ENCODE data around the gene COL20A1.

COL20A1 gene

GRCh38 chr20:63295018-63295417 lies 2.0 kb downstream of the COL20A1 start:
- TF ChIP-seq CTCF (IDR thresholded peaks at IDR 0.05; ENCODE audit: low read depth, low read length, missing control alignments): no peak
- DNase-seq (ENCODE audit: extremely low read depth, low read depth): no peak

GRCh38 chr20:63295422-63295821 lies 2.4 kb downstream of the COL20A1 start:
- H3K4me3 ChIP-seq (replicated peaks; ENCODE audit: low read depth, low read length): no peak overlapping the region
- DNase-seq (ENCODE audit: extremely low read depth, low read depth): no peak
- no peak for TF ChIP-seq CTCF (IDR thresholded peaks at IDR 0.05; ENCODE audit: low read depth, low read length, missing control alignments)

More at GRCh38 chr20:63295018-63295417, 2.0 kb downstream of the COL20A1 start:
- no peak overlapping the region for H3K4me3 ChIP-seq (replicated peaks; ENCODE audit: low read depth, low read length)

GRCh38 chr20:63295846-63296245 lies 2.9 kb downstream of the COL20A1 start:
- TF ChIP-seq CTCF (IDR thresholded peaks at IDR 0.05; ENCODE audit: low read depth, low read length, missing control alignments): no peak
- DNase-seq (ENCODE audit: extremely low read depth, low read depth): no peak
- H3K4me3 ChIP-seq (replicated peaks; ENCODE audit: low read depth, low read length): no peak overlapping the region

GRCh38 chr20:63296531-63297299 lies 3.7 kb downstream of the COL20A1 start:
- TF ChIP-seq CTCF (IDR thresholded peaks at IDR 0.05; ENCODE audit: low read depth, low read length, missing control alignments): no peak
- no peak for DNase-seq (ENCODE audit: extremely low read depth, low read depth)

GRCh38 chr20:63297371-63297781 lies 4.4 kb downstream of the COL20A1 start:
- TF ChIP-seq CTCF (IDR thresholded peaks at IDR 0.05; ENCODE audit: low read depth, low read length, missing control alignments): no peak
- no peak for DNase-seq (ENCODE audit: extremely low read depth, low read depth)
- no peak overlapping the region for H3K4me3 ChIP-seq (replicated peaks; ENCODE audit: low read depth, low read length)

More at GRCh38 chr20:63296531-63297299, 3.7 kb downstream of the COL20A1 start:
- no peak overlapping the region for H3K4me3 ChIP-seq (replicated peaks; ENCODE audit: low read depth, low read length)

- DNase-seq (ENCODE audit: extremely low read depth, low read depth): no peak
- TF ChIP-seq CTCF (IDR thresholded peaks at IDR 0.05; ENCODE audit: low read depth, low read length, missing control alignments): no peak
- no peak overlapping the region for H3K4me3 ChIP-seq (replicated peaks; ENCODE audit: low read depth, low read length)
These were observed 5.0 kb downstream of the COL20A1 start for GRCh38 chr20:63297796-63298572.

Data from HFF-Myc (cell line).